Gastroesophageal sphincter (tissue), 3 donors: ENCODE results near the gene SHCBP1L.

Experiments used
- CTCF ChIP-seq, 4 experiments: fragments of 200-600 bp in 2 of 4; fragments of 450-650 bp in 2 of 4; sonication (generic) in 1 of 4; IDR thresholded peaks; one replicate each; pipeline ENCODE4 v1.5.1; 2017 to 2019; ENCODE audit warnings: antibody characterized with exemption in 4 of 4, mild to moderate bottlenecking in 2 of 4, moderate library complexity in 2 of 4
- EP300 ChIP-seq: sonication (generic); formaldehyde crosslinking; IDR thresholded peaks from one replicate; pipeline ENCODE4 v1.6.1; 2017; ENCODE audit warnings: antibody characterized with exemption, mild to moderate bottlenecking
- POLR2A ChIP-seq, 2 donors: fragments of 450-650 bp; IDR thresholded peaks; one replicate each; pipeline ENCODE4 v1.6.1; 2017; ENCODE audit warnings: antibody characterized with exemption in 2 of 2, mild to moderate bottlenecking in 2 of 2, moderate library complexity in 1 of 2
- POLR2AphosphoS5 ChIP-seq: sonication (generic); formaldehyde crosslinking; IDR thresholded peaks from one replicate; pipeline ENCODE4 v1.6.1; 2017; ENCODE audit warnings: antibody characterized with exemption

- no peak for TF ChIP-seq POLR2AphosphoS5
- TF ChIP-seq CTCF (IDR thresholded peaks at IDR 0.05) = no peak
- no peak for TF ChIP-seq POLR2A (IDR thresholded peaks at IDR 0.05)
- no peak for TF ChIP-seq EP300
These were observed 92.3 kb downstream of the SHCBP1L start for GRCh38 chr1:182860658-182861057.
